Measurements from ENCODE around the gene KPNA5. TPM values are rescaled to one million over a fixed set of nuclear protein-coding genes. Genes with fewer than 3 reads are reported as not detected.
"Not testable (repeated sequence)": the region's sequence is repeated elsewhere in the genome, so short reads cannot be mapped to it uniquely, and the experiment has no call there.

Gene KPNA5
- total and polyA plus RNA-seq, 7 donors = 0.60 to 22.4 (median 13.0) TPM

DNA sequence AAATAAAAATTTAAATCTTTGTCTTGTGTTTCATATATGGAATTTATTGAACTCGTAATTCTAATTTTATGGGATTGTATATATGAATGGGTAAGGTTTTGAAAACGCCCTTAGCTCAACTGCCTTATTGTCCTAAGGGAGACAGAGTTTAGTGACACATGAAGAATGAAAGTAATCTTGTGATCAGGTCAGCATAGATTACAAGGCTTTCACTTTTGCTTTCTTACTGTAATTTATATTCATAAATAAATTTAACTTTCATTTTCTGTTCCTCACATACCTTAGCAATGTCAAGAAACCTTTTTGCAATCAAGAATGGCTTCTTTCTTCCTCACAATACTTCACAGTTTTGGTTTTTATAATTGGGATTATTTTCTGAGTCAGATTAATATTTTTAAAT is 14.4 kb downstream of the KPNA5 start:
- peaks cover 0 to 29% (median 0%) of the 10 kb centered on the region in 4 donors for H3K36me3 ChIP-seq
- H3K27me3 ChIP-seq = no peaks in the 10 kb centered on the region
- TF ChIP-seq, protein P1, sequence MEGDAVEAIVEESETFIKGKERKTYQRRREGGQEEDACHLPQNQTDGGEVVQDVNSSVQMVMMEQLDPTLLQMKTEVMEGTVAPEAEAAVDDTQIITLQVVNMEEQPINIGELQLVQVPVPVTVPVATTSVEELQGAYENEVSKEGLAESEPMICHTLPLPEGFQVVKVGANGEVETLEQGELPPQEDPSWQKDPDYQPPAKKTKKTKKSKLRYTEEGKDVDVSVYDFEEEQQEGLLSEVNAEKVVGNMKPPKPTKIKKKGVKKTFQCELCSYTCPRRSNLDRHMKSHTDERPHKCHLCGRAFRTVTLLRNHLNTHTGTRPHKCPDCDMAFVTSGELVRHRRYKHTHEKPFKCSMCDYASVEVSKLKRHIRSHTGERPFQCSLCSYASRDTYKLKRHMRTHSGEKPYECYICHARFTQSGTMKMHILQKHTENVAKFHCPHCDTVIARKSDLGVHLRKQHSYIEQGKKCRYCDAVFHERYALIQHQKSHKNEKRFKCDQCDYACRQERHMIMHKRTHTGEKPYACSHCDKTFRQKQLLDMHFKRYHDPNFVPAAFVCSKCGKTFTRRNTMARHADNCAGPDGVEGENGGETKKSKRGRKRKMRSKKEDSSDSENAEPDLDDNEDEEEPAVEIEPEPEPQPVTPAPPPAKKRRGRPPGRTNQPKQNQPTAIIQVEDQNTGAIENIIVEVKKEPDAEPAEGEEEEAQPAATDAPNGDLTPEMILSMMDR (IDR thresholded peaks at IDR 0.05) = no peak
- no peak for TF ChIP-seq POLR2A (IDR thresholded peaks at IDR 0.05)
- TF ChIP-seq EP300 (IDR thresholded peaks at IDR 0.05) = no peak
- no peak for TF ChIP-seq POLR2AphosphoS5 (IDR thresholded peaks at IDR 0.05)
- intact Hi-C loops (cut with DNase I) = no loop called here
- no peaks in the 10 kb centered on the region for H3K9me3 ChIP-seq
- DNase-seq = no peak
- H3K27ac ChIP-seq = no peak overlapping the region
- WGBS, 2 donors = 59% methylated on average over 2 of the region's 2 CpGs
- H3K4me3 ChIP-seq = no peak overlapping the region
- H3K4me1 ChIP-seq = no peaks in the 10 kb centered on the region

DNA sequence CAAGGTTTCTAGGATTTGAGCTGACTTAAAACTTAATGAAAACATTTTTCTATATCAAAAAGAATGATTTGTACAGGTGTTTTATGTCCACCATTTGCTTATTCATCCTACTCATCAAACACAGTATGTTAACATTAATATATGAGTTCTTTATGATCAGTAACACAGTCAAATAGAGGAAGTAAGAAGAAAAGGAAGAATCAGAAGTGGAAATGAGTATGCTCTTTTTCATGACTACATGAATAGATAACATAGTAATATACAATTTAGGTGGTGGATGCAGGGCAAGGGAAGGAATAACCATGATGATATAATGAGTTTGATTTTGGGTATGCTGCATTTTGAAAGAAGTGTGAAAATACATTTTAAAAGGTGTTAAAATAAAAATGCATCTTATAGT is 16.5 kb downstream of the KPNA5 start:
- no peak overlapping the region for H3K4me3 ChIP-seq
- TF ChIP-seq, protein P1 (IDR thresholded peaks at IDR 0.05) = no peak
- TF ChIP-seq EP300 (IDR thresholded peaks at IDR 0.05) (no peak), POLR2AphosphoS5 (IDR thresholded peaks at IDR 0.05) (no peak), POLR2A (IDR thresholded peaks at IDR 0.05) (no peak)
- H3K27ac ChIP-seq = no peak overlapping the region
- intact Hi-C loops (cut with DNase I) = no loop called here
- H3K9me3 ChIP-seq = no peaks in the 10 kb centered on the region
- no peaks in the 10 kb centered on the region for H3K4me1 ChIP-seq
- H3K36me3 ChIP-seq = peaks cover 0 to 36% (median 2%) of the 10 kb centered on the region in 4 donors
- DNase-seq = no peak
- no peaks in the 10 kb centered on the region for H3K27me3 ChIP-seq

DNA sequence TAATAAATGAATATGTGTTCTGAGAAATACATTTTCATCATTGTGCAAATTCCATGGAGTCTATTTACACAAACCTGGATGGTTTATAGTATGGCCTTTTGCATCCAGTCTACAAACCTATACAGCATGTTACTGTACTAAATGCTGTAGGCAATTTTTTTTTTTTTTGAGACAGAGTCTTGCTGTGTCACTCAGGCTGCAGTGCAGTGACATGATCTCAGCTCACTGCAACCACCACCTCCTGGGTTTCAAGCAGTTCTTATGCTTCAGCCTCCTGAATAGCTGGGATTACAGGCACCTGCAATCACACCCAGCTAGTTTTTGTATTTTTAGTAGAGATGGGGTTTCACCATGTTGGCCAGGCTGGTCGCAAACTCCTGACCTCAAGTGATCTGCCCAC is 22.9 kb downstream of the KPNA5 start:
- DNase-seq; H3K4me1 ChIP-seq; H3K27ac ChIP-seq; H3K27me3 ChIP-seq; H3K4me3 ChIP-seq; intact Hi-C loops (cut with DNase I); H3K9me3 ChIP-seq: not testable (repeated sequence)
- WGBS, 2 donors = 98 to 100% methylated on average over 1 of the region's 1 CpG
- peaks cover 0 to 84% (median 6%) of the 10 kb centered on the region in 4 donors for H3K36me3 ChIP-seq

DNA sequence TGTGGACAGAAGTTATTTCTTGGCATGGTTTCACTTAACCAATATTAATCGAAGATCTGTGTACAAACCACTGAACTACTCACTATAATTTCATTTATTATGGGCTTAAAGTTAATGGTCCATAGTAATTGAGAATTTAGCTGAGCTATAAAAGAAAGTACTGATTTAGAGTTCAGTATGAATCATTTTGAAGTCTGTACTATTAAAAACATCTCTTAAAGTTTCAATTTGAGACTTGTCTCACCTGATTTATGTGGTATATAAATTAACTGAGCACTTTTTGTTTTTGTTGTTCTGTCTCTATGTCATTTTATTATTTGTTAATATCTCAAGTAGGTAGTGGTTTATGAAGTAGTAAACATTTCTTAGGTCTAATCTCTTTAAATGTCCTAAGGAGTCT is 24.9 kb downstream of the KPNA5 start:
- no peaks in the 10 kb centered on the region for H3K27me3 ChIP-seq
- no peak overlapping the region for H3K27ac ChIP-seq
- WGBS, 2 donors = 73 to 87% methylated on average over 1 of the region's 1 CpG
- DNase-seq = no peak
- H3K36me3 ChIP-seq = peaks cover 0 to 71% (median 6%) of the 10 kb centered on the region in 4 donors
- intact Hi-C loops (cut with DNase I) = no loop called here
- no peaks in the 10 kb centered on the region for H3K9me3 ChIP-seq
- TF ChIP-seq POLR2AphosphoS5 (IDR thresholded peaks at IDR 0.05) (no peak), EP300 (IDR thresholded peaks at IDR 0.05) (no peak), POLR2A (IDR thresholded peaks at IDR 0.05) (no peak)
- TF ChIP-seq, protein P1 (IDR thresholded peaks at IDR 0.05) = no peak
- no peaks in the 10 kb centered on the region for H3K4me1 ChIP-seq
- no peak overlapping the region for H3K4me3 ChIP-seq

DNA sequence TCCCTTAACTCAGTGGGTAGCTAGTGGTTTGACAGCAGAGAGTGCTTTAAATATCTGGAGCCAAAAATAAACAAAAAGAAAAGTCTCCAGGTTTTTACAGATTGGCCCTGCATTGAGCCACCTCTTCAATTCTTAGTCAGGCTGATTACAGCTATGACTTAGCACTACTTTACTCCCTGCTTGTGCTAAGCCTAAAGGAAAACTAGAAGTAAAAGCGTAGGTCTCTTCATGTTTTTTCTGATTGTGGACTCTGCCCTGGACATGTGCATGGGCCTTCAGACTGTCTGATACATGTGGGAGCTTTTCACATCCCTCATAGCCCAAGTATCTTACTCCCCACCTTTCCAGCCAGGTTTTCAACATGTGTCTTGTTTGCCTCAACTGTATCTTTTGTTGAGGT is 33.3 kb downstream of the KPNA5 start:
- peaks cover 0 to 74% (median 13%) of the 10 kb centered on the region in 4 donors for H3K36me3 ChIP-seq
- no peak overlapping the region for H3K4me3 ChIP-seq
- H3K27me3 ChIP-seq = no peaks in the 10 kb centered on the region
- intact Hi-C loops (cut with DNase I) = no loop called here
- no peak for TF ChIP-seq EP300 (IDR thresholded peaks at IDR 0.05)
- TF ChIP-seq, protein P1 (IDR thresholded peaks at IDR 0.05) = no peak
- no peak for TF ChIP-seq POLR2AphosphoS5 (IDR thresholded peaks at IDR 0.05)
- no peak for TF ChIP-seq POLR2A (IDR thresholded peaks at IDR 0.05)
- no peak for DNase-seq
- 95 to 96% methylated on average over 1 of the region's 1 CpG for WGBS, 2 donors
- no peaks in the 10 kb centered on the region for H3K9me3 ChIP-seq
- no peaks in the 10 kb centered on the region for H3K4me1 ChIP-seq
- no peak overlapping the region for H3K27ac ChIP-seq
